CD4-positive, alpha-beta T cell treated with Interleukin-2 at 100 ng/mL for 4 hours (primary cell): Measurements from ENCODE around the gene KATNB1.
"Not testable (repeated sequence)": the region's sequence is repeated elsewhere in the genome, so short reads cannot be mapped to it uniquely, and the experiment has no call there.

Experiments
- DNase-seq: peaks from one replicate; pipeline ENCODE4 v3.0.0-alpha.2; 2020; ENCODE audit warnings: low spot score

The KATNB1 gene

DNA sequence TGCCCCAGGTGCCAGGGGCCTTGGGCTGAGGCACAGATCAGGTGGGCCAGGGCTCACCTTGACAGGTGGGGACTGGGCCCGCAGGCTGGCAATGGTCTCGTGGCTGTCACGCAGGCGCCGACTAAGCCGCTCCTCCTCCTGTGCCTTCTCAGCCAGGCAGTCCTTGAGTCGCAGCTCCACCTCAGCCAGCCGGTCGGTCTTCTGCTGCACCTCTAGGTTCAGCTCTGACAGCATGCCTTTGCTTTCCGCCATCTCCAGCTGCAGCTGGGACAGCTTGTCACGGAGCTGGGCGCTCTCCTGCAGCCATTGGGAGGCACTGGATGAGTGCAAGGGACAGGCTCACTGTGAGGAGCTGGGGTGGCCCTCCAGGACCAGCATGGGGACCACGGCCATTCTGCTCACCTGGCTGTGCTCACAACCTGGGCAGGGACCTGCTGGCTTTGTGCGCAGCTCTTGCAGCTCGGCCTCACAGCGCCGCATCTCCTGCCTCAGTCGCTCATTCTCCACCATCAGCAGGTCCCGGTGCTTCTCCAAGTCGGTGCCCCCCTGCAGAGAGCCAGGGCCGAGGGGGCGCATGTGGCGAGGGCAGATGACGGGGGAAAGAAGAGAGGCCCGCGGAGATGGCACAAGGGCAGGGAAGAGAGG, 35.7 kb downstream of the KATNB1 start:
- DNase-seq, result no peak

DNA sequence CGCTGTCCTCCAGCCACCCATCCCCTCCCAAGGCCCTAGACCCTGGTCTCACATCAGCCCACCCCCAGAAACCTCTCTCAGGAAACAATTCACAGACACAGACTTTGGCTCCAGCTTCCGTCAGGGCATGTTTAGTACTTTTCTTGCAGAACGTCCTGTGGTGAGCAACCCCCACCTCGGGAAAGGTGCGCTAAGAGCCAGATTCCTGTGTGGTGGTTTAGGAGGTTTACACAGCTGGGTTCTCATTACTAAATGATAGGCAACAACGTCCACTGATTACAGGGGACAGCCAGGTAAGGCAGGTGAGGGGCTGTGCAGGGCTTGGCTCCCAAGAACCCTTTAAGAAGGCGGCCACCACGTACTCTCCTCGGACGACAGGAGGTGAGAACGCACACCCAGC, 37.4 kb downstream of the KATNB1 start:
- no peak for DNase-seq

DNA sequence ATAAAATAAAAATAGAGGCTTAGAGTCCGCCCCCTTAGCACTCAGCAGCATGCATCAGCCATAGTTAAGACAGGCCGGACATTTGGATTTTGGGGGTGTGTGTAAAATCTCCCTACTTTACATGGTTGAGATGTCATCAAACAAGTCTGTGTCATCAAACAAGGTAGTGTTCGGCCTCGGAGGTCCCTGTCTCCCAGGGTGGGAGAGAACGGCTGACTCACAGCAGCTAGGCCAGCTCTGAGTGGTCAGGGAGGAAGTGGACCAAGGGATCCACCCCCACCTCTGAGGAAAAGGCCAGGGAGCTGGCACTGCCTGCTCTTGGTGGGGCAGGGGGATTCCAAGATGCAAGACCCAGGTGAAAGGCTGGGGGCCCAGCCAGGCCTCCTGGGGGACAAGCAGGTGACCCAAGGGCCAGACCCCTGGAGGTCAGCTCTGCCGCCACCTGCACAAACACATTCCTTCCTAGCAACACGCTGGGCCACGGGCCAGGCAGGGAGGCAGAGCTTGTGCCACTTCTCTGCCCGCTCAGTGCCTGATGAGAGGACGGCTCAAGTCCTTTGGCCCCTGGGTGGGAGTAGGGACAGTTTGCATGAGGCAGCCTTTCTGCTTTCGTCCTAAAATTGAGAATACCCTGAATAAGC, 38.2 kb downstream of the KATNB1 start:
- no peak for DNase-seq

DNA sequence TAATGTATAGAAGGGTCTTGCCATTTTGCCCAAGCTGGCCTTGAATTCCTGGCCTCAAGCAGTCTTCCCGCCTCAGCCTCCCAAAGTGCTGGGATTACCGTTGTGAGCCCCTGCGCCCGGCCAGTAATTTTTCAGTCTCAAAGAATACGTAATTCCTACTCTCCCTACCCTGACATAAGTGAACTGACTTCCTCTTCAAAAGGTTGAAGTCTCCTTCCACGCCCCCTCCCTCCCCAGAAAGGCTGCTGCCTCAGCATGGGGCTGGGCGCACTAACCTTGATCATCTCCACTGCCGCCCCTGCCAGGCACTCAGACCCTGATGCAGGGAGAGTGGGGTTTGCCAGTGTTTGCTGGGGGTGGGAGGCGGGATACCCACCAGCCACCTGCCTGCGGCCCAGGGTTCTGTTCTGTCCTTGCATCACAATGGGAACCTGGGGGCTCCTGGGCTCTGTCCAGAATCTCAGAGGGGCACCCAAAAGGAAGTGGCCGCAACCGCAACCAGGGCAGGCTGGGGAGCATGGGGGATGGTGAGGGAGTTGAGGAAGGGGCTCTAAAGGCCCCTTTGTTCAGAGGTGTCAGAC, 39.2 kb downstream of the KATNB1 start:
- DNase-seq, result no peak

DNA sequence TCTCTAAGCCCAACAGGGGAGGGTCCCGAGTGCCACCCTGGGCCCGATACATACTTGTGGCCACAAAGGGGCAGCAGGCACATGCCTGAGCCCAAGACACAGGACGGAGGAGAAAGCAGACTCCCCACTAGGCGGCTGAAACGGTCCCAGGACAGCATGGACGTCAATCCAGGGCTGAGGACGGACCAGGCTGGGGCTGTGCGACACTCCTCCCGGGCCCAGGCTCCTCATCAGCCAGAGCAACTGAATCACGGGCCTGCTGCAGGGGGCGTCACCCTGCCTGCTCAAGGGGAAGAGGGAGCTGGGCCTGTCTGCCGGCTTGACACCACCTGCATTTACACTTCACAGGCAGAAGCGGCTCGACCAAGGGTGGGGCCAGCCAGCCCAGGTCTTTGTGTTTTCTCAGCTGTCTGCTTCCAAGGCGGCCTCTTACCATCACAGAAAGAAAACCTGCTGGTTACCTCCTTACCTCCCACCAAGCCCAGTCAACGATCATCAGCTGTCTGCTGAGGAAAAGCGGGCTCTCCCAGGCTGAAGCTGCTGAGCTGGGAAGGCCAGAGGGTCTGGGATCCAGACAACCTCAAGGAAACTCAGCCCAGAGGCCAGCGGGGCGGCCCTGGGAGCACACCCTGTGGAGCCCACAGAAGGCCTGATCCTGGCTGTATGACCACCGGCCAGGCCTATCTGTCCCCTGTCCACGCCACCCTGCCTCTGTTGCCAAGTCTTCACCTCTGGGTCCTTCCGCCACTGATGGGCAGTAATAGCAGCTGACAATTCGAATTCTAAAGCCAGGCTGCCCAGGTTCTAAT, 40.3 kb downstream of the KATNB1 start:
- no peak for DNase-seq

DNA sequence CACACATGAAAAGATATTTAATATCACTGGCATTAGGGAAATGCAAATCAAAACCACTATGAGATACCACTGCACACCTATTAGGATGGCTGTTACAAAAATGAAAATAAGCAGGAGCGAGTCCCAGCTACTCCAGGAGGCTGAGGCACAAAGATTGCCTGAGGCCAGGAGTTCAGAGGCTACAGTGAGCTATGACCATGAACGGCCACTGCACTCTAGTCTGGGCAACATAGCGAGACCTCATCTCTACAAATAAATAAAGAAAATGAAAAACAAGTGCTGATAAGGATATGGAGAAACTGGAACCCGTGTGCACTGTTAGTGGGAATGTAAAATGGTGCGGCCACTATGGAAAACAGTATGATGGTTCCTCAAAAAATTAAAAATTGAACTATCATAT, 43.1 kb downstream of the KATNB1 start:
- DNase-seq, result no peak

DNA sequence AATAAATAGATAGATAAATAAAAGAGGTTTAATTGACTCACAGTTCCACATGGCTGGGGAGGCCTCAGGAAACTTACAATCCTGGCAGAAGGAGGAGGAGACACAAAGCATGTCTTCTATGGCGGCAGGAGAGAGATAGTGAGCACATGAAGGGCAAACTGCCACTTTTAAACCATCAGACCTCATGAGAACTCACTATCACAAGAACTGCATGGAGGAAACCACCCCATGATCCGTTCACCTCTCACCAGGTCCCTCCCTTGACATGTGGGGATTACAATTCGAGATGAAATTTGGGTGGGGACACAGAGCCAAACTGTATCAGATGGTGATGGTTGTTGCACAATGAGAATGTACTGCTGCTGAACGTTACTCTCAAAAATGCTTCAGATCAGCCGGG, 44.3 kb downstream of the KATNB1 start:
- not testable (repeated sequence) for DNase-seq

DNA sequence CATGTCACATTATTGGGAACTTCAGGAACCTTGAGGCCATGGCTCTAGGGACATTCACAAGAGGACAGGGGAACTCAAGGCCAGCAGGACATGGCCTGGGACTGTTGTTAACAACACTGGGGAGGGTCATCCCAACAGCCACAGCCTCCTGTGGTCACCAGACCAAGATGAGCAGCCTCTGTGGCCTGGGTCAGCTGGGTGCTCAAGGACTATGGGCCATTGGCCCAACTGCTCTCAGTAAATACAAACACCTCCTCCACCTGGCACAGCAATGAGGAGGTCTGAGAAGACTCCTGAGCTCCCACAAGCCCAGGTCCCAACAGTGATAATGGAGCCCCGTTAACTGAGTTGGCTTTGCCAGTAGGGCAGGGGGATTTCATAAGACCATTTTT, 45.8 kb downstream of the KATNB1 start:
- no peak for DNase-seq

DNA sequence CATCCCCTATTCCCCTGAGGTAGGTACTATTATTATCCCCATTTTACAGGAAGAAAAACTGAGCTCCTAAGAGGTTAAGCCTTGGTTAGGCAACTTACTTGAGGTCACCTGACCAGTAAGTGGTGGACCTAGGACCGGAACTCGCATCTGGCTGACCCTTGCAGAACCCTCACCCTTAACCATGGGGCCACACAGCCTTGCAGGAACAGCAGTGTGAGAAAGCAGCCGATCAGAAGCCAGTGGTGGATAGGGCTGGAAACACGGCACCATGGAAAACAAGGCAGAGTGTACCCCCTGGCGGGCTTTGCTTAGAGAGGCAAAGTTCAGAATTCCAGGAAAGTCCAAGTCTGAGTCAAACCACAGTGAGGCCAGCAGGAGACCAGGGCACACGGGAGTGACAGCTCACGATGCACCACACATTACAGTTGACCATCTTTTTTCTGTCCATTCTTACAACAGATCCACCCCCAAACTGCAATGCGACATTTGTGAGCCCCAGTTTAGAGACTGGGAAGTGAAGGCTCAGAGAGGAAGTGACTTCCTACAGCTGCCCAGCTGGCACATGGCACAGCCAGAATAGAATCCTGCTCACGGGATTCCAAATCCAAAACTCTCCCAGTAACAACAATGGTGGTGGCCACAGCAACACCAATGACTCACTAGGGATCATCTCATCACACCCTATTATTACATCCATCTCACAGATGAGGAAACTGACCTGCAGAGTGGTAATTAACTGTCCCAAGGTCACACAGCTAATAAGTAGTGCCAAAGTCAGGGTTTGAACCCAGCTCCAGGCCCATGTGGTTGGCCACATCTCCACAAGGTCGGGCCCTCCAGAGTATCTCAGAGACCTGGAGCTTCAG, 46.4 kb downstream of the KATNB1 start:
- no peak for DNase-seq

DNA sequence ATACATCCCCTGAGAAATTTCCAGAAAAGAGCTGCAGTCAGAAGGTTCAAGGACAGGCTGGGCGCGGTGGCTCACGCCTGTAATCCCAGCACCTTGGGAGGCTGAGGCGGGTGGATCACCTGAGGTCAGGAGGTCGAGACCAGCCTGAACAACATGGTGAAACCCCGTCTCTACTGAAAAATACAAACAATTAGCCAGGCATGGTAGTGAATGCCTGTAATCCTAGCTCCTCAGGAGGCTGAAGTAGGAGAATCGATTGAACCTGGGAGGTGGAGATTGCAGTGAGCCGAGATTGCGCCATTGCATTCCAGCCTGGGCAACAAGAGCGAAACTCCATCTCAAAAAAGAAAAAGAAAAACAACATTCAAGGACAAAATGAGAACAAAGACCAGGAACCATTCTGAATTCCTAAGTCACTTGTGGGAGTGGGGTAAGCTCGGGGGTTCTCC, 47.1 kb downstream of the KATNB1 start:
- not testable (repeated sequence) for DNase-seq

DNA sequence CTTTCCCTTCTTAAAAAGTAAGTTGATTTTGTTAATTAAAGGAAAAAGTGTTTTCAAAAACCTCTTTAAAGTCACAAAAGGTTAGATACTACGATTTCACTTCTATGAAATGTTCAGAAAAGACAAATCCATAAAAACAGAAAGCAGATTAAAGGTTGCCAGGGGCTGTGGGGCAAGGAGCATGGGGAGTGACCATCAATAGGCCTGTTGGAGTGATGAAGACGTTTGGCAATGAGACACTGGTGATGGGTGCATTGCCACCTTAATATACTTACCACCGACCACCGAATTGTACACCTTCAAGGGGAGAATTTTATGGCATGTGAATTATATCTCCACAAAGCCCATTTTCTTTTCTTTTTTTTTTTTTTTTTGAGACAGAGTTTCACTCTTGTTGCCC, 47.5 kb downstream of the KATNB1 start:
- no peak for DNase-seq

DNA sequence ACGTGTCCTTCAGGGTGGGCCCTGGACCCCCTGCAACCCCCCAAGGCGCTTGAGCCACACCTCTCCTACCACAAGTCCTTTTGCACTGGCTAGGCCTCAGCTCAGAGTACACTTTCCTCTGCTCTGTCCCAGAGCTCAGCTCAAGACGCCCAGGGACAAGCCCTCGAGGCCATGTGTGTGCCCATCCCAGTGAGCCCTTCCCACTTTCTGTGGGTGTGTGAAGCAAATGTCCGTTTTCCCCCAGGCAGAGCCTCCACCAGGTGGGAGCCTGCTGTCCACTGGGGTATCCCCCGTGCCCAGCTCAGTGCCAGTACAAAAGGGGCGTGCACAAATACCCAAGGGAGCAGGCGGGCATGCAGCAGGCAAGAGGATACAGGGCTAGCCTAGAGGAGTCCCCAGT, 48.3 kb downstream of the KATNB1 start:
- no peak for DNase-seq

DNA sequence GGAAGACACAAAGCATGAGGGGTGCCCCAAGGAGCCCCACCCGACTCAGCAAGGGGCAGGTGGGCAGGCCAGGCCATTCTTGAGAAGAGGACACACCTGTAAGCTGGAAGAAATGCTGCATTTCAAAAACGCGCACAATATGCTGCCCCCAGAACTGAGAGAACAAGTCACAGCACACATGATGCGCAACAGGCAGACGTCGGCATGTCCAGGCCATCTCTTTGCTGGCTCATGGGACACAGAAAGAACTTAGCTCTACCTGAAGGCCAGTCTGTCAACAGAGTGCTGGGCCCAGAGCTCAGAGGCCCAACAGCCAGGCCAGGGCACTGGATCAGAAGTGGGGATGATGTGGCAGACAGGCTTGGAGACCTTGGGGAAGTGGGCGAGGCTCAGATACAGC, 48.8 kb downstream of the KATNB1 start:
- no peak for DNase-seq

DNA sequence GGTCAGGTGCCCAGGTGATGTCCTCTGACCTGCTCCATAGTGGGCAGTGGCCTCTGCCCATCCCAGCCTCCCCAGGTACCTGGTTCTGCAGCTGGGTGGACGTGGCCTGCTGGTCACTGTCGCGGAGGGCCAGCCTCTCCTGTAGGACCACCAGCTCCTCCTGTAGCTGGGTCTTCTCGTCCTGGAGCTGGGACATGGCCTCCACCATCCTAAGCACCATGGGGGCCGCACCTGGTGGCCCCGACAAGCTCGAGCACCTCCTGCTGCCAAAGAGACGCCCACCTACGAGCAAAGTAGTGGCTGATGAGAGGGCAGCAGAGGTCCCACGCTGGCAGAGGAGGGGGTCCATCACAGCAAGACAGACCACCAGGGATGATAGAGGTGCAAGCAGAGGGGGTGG, 49.8 kb downstream of the KATNB1 start:
- DNase-seq, result no peak

DNA sequence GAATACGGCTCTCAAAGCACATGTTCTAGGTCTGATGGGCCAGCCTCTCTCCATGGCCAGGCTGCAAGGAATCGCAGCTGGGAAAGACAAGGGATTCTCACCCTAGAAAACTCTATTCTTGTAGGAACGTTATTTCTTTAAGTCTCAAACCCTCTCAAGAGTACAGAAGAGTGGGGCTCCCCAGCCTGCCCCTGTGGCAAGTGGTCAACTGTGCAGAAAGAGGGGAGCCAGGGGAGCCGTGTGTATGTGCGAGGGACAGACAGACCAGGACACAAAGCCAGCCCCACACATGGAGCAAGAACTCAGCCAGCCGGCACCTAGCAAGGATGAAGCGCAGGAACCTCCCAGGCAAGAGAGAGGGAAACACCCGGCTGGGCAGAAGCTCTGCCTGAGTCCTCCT, 50.4 kb downstream of the KATNB1 start:
- no peak for DNase-seq

DNA sequence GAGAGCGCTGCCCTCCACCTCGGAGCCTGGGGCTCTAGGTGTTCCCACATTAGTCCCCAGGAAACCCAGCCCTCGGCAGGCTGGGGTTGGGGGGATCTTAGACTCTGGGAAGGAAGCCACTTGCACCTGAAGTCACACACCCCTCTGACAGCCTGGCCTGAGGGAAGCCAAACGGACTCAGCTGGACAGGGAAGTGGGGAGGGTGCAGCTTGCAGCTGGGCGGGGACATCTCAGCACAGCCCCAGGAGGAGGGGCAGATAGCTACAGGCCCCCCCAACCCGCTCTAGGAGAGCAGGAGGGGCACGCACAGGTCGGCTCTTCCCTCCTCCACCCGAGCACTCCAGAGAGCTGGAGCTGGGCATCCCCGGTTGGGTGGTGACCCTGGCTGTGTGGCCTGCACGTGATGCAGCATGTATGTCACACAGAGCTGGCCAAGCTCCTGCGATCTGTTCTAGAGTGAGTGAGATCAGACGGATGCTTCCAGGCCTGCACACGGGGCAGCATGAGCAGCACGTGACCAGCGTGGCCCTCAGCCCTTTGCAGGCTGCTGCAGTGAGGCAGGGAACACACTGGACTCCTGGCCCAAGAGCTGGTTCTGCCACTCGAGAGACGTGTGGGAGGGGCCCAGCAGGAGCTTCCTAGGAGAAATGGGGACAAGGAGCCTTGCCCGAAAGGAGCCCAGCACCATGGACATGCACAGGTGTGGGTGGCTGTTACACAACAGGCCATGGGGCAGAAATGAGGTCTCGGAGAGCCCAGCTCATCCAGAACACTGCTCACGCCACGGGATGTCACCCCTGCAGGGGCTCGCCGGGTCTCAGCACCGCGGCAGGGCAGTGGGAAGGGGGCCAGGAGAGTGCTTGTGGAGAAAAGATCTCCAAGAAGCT, 51.3 kb downstream of the KATNB1 start:
- DNase-seq, result no peak

DNA sequence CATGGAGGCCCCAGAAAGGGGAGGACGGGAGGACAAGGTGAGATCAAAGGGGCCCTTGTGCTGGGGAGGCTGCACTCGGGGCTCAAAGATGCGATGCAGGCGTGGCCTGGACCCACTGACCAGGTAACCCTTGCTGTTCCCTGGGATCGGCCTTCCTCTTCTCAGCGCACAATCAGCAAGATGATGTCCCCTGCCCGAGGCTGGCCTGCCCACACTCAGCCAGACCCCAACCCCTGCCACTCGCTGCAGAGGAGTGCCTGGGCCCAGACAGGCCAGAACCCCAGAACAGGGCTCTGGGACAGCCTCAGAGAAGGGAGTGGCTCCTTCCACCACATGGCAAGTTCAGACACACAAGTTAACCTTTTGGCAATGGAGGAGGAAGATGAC, 51.9 kb downstream of the KATNB1 start:
- no peak for DNase-seq

DNA sequence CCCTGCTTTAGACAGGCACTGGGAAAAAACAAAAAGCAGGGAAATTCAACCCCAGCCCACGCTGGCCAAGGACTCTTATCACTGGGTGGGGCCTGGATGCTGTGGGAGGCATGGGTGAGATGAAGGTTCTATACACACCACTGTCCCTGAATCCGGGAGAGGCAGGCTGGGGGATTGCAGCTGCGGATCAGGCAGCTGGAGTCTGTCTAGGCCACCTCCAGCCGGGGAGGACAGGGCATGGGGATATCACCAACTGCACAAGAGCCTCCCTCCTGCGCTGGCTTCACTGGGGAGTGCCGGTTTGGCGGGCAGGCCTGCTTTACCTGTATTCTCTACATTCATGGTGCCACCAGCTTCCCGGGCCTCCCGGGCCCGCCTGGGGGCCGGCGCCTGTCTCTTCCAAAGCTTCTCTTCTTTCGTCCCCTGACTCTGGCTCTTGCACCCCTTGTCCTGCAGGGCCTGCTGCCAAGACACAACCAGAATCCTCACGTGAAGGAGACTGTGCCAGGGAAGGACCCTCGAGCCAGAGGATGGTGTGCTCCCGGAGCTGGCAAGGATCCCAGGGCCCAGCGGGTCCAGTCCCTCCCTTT, 52.8 kb downstream of the KATNB1 start:
- no peak for DNase-seq

DNA sequence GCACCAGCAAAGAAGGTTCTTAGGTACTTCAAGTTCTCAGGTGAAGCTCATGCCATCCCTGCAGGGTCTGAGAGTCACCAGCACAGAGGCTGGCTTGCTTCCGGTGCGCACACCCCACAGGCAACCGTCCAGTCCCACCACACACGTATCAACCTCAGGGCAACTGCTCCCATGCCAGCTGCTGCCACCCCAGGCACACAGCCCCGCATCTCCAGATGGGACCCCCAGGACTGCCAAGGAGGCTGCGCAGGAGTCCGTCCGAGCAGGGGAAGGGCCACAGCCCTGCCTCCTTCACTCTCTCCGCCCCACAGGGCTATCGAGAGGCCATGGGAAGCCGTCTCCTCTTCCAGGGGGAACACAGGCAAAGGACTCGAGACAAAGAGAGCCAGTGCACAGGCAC, 53.4 kb downstream of the KATNB1 start:
- DNase-seq, result no peak

DNA sequence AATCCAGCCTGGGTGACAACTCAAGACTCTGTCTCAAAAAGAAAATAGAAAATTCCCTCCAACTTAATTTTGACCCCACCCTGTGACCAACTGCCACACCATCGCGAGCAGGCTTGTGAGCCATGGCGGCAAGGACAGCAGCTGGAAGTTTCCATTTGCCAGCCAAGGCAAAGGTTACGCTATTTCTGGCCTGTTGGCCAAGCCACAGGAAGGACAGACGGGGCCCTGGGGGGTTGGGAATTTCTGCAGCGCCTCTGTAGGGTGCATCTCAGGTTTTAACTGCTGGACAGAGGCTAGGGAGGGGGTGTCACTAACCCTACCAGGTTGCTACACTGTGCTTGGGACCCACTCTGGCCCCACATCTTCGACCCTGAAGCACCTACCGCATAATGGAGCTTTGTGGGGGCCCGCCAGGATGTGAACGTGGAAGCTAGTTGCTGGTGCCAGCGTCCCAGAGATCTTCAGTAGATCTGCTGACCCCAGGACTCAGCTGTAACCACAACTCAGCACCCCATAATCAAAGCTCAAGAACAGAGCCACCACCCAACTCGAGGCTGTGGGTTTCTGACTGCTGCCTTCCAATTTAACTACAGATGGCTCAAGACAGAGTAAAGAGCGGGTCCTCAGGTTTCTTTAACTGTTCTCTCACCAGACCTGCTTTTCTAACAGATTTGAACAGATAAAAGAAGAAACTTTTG, 55.8 kb downstream of the KATNB1 start:
- DNase-seq, result no peak
